AG04449 (cell line): ENCODE results near the gene KIF4B.
"Not testable (repeated sequence)": the region's sequence is repeated elsewhere in the genome, so short reads cannot be mapped to it uniquely, and the experiment has no call there.

Source experiments
- CTCF ChIA-PET: fragments of 350-600 bp; formaldehyde crosslinking; extraction: SDS; loops from one replicate; lab custom pipeline; 2021; ENCODE audit warnings: antibody characterized with exemption; lab: Yijun Ruan, JAX
- POLR2A ChIA-PET: fragments of 400-600, 350-600 bp; formaldehyde crosslinking; extraction: SDS; loops from one replicate; lab custom pipeline; 2020; ENCODE audit warnings: antibody characterized with exemption, inconsistent platforms; lab: Yijun Ruan, JAX
- DNase-seq: peaks from one replicate; pipeline ENCODE4 v3.0.0-alpha.2; 2010; ENCODE audit warnings: low read depth, low spot score
- H3K4me3 ChIP-seq: 2 replicates; pipeline ENCODE4 v1.5.1; 2011; ENCODE audit warnings: low read depth, mild to moderate bottlenecking, control low read depth, low read length
- TF ChIP-seq, protein P1 (sequence below): IDR thresholded peaks from one replicate; pipeline ENCODE4 v1.5.1; 2011; ENCODE audit warnings: mild to moderate bottlenecking, moderate library complexity, low read length, control low read depth, inconsistent platforms; ENCODE audit not compliant: insufficient read depth; ENCODE audit errors: missing control alignments

The KIF4B gene

DNA sequence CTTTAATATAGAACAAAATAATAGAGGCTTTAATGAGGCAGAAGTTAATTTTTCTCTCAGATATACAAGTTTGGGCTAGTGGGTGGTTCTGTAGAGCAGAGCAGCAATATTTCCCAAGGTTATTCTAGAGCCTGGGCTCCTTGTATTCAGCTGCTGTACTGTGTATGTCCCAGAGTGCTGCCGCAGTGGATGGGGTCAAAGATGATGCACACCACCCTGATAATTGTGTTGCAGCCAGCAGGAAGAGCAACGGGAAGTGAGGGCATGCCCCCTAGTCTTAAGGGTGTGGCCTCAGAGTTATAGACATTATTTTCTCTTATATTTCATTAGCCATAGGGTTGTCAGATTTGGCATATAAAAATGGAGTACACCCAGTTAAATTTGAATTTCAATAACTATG is 23.9 kb upstream of the KIF4B start:
- ChIA-PET POLR2A (no interaction called here), CTCF (interaction anchor here (1.1 kb wide), 1 partner anchor 25 kb away, joined by 3 read pairs; no protein-coding TSS in a partner anchor)
- H3K4me3 ChIP-seq, result no peak overlapping the region
- TF ChIP-seq, protein P1, sequence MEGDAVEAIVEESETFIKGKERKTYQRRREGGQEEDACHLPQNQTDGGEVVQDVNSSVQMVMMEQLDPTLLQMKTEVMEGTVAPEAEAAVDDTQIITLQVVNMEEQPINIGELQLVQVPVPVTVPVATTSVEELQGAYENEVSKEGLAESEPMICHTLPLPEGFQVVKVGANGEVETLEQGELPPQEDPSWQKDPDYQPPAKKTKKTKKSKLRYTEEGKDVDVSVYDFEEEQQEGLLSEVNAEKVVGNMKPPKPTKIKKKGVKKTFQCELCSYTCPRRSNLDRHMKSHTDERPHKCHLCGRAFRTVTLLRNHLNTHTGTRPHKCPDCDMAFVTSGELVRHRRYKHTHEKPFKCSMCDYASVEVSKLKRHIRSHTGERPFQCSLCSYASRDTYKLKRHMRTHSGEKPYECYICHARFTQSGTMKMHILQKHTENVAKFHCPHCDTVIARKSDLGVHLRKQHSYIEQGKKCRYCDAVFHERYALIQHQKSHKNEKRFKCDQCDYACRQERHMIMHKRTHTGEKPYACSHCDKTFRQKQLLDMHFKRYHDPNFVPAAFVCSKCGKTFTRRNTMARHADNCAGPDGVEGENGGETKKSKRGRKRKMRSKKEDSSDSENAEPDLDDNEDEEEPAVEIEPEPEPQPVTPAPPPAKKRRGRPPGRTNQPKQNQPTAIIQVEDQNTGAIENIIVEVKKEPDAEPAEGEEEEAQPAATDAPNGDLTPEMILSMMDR, result no peak
- no peak for DNase-seq

DNA sequence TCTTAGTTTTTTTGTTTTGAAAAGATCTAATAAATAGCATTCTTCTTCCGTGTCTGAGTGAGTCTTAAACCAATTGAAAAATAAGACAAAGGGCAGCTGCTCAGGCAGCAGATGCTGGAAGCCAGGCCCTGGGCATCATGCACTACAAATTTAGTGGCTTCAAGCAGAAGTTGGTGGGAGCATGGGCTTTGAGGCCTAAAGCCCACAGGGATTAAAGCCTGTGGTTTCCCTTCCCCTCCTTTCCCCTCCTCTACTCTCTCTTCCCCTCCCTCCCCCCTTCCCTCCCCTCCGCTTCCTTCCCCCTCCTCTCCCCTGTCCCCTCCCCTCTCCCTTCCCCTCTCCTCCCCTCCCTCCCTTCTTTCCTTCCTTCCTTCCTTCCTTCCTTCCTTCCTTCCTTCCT is 20.1 kb upstream of the KIF4B start:
- no peak overlapping the region for H3K4me3 ChIP-seq
- CTCF ChIA-PET, result no interaction called here
- POLR2A ChIA-PET, result no interaction called here
- no peak for DNase-seq
- TF ChIP-seq, protein P1, result no peak

DNA sequence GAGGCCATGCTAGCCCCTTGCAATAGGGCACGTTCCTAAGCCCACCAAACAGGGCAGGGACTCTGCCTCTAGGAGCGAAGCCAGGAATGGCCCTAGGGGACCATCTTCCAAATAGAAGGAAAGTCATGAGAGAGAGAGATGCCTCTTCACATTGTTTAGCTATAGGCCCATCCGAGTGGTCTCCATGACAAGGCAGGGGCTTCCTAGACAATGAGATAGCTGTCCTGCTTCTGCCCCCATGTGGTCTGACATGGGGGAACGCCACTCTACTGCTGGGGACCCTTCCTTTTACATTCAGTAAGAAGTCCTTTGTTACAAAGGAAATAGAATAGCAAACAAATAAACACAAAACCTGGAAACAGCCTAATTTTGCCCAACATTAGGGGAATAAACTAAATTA is 17.9 kb upstream of the KIF4B start:
- TF ChIP-seq, protein P1, result no peak
- ChIA-PET POLR2A (no interaction called here), CTCF (interaction anchor here (2.8 kb wide), 1 partner anchor 24 kb away, joined by 13 read pairs; no protein-coding TSS in a partner anchor)
- no peak overlapping the region for H3K4me3 ChIP-seq
- no peak for DNase-seq

DNA sequence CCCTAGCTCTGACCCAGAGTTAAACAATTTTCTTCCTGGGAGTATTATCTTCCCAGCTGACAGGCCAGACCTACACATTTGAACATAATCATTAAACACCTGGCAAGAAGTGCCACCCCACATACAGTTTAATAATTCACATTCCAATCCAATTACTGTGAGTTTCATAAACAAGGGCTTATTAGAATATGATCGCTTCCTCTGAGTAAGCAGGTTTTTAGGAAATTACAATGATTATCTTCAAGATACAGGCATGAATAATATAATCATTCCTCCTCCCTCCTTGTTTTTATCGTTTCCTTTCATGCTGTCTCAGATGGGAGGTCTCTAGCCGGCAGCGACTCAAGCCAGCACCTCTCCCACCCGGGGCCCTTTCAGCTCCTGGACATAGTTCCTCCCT is 15.8 kb upstream of the KIF4B start:
- DNase-seq, result no peak
- TF ChIP-seq, protein P1, result no peak
- no peak overlapping the region for H3K4me3 ChIP-seq
- ChIA-PET POLR2A (no interaction called here), CTCF (interaction anchor here (2.8 kb wide), 1 partner anchor 26 kb away, joined by 13 read pairs; no protein-coding TSS in a partner anchor)

DNA sequence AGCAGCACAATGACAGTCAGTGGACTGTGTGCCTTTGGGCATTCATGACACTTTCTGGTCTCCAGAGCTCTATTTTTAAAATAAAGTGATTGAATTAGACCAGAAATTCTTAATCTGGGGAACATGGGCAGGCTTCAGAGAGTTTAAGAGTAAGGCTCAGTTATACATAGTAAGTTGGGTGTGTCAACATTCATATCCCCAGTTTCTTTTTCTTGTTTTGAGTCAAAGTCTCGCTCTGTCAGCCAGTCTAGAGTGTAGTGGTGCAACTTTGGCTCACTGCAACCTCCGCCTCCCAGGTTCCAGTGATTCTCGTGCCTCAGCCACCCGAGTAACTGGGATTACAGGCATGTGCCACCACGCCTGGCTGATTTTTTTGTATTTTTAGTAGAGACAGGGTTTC is 13.7 kb upstream of the KIF4B start:
- POLR2A ChIA-PET, result no interaction called here
- CTCF ChIA-PET, result no interaction called here
- H3K4me3 ChIP-seq, result no peak overlapping the region
- DNase-seq, result no peak
- TF ChIP-seq, protein P1, result no peak

DNA sequence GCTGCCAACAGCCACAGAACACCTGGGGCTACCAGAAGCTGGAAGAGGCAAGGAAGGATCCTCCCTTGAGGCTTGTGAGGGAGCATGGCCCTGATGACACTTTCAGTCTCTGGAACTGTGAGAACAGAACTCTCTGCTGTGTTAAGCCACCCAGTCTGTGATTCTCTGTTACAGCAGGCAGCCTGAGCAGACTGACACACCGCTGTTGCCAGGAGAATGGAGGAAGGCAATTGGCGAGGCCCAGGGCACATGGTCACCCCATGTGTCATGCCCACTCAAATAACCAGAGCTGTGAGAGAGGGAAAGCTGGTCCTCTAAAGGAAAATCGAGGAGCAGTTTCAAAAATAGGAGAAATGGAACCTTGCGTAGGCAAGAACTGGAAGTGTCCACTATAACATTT is 12.0 kb upstream of the KIF4B start:
- ChIA-PET POLR2A (no interaction called here), CTCF (no interaction called here)
- TF ChIP-seq, protein P1, result no peak
- no peak overlapping the region for H3K4me3 ChIP-seq
- no peak for DNase-seq

DNA sequence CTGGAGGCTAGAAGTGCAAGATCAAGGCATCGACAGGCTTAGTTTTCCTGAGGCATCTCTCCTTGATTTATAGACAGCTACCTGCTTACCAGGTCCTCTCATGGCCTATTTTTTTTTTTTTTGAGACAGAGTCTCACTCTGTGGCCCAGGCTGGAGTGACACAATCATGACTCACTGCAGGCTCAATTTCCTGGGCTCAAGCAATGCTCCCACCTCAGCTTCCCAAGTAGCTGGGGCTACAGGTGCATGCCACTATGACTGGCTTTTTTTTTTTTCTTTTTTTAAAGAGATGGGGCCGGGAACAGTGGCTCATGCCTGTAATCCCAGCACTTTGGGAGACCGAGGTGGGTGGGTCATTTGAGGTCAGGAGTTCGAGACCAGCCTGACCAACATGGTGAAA is 10.8 kb upstream of the KIF4B start:
- CTCF ChIA-PET, H3K4me3 ChIP-seq, DNase-seq, POLR2A ChIA-PET: not testable (repeated sequence)
